Measurements from ENCODE around the gene RHOD. TPM values are rescaled to one million over a fixed set of nuclear protein-coding genes. Genes with fewer than 3 reads are reported as not detected.

The RHOD gene
- total RNA-seq, 2 donors from 2014 or later = 17.1 to 18.1 TPM

DNA sequence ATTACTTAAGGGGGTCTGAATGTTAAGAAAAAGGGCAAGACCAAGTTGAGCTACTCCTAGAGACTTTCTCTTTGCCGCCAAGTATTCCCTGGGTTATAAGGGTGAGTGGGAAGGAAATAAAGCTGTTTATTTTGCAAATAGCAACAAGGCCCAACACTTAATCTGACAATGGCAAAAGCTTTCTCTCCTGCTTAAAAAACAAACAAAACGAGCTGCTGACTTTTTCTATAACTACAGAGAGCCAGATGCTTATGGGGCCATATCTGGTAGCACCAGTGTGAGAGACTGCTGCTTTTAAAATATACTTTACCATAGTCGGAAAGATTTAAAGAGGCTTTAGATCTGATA lies 60.1 kb downstream of the RHOD start:
- H3K4me3 Mint-ChIP-seq = peak overlapping the region; percentile 99
- no peaks in the 10 kb centered on the region for H3K27me3 Mint-ChIP-seq (ENCODE audit: insufficient read depth)
- H3K27ac ChIP-seq (ENCODE audit: low read depth, low read length) = no peak overlapping the region

DNA sequence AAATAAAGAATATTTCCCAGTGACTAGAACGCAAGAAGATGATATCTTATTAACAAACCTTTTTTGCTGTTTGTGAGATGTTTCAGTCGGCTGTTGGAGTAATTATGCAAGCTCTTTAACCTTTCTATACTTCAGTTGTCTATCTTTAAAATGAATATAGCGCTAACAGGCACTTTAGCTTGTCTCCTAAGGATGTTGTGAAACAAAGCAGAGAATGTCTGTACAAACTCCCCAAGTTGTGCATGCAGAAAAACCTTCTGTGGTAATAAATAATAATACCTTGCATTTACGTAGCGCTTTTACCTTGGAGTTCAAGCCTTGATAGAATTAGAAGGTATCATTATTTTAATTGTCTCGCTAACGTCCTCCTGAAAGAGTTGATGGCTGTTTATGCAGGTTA lies 60.5 kb downstream of the RHOD start:
- Mint-ChIP-seq H3K4me3 (peak overlapping the region; percentile 99), H3K9me3 (no peaks in the 10 kb centered on the region), H3K36me3 (ENCODE audit: low read depth) (no peaks in the 10 kb centered on the region), H3K4me1 (peaks cover 25% of the 10 kb centered on the region), H3K27ac (peak overlapping the region; percentile 61), H3K27me3 (ENCODE audit: insufficient read depth) (no peaks in the 10 kb centered on the region)
- Histone ChIP-seq H3K36me3 (ENCODE audit: control insufficient read depth, insufficient read depth, low read length) (no peaks in the 10 kb centered on the region), H3K27me3 (ENCODE audit: control insufficient read depth, insufficient read depth, low read length, poor library complexity, severe bottlenecking) (no peaks in the 10 kb centered on the region), H3K4me3 (ENCODE audit: low read length) (peak overlapping the region; percentile 56), H3K4me1 (ENCODE audit: control insufficient read depth, insufficient read depth, low read length) (peaks cover 5% of the 10 kb centered on the region), H3K27ac (ENCODE audit: low read depth, low read length) (no peak overlapping the region), H3K9me3 (ENCODE audit: control insufficient read depth, low read length) (no peaks in the 10 kb centered on the region), H3K9ac (ENCODE audit: extremely low read depth, low read length, poor library complexity, severe bottlenecking) (no peak overlapping the region)
- DNase-seq = no peak
- TF ChIP-seq, protein P1, sequence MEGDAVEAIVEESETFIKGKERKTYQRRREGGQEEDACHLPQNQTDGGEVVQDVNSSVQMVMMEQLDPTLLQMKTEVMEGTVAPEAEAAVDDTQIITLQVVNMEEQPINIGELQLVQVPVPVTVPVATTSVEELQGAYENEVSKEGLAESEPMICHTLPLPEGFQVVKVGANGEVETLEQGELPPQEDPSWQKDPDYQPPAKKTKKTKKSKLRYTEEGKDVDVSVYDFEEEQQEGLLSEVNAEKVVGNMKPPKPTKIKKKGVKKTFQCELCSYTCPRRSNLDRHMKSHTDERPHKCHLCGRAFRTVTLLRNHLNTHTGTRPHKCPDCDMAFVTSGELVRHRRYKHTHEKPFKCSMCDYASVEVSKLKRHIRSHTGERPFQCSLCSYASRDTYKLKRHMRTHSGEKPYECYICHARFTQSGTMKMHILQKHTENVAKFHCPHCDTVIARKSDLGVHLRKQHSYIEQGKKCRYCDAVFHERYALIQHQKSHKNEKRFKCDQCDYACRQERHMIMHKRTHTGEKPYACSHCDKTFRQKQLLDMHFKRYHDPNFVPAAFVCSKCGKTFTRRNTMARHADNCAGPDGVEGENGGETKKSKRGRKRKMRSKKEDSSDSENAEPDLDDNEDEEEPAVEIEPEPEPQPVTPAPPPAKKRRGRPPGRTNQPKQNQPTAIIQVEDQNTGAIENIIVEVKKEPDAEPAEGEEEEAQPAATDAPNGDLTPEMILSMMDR (conservative IDR thresholded peaks at IDR 0.05) = no peak
- 84 to 88% methylated on average over 7 of the region's 7 CpGs for WGBS, 2 experiments (ENCODE audit: insufficient coverage in 1 of 2, insufficient read length in 1 of 2)

More for the DNA sequence above, 60.1 kb downstream of the RHOD start:
- Mint-ChIP-seq H3K4me1 (peaks cover 24% of the 10 kb centered on the region), H3K36me3 (ENCODE audit: low read depth) (no peaks in the 10 kb centered on the region), H3K27ac (peak overlapping the region; percentile 49), H3K9me3 (no peaks in the 10 kb centered on the region)
- Histone ChIP-seq H3K9ac (ENCODE audit: extremely low read depth, low read length, poor library complexity, severe bottlenecking) (no peak overlapping the region), H3K4me3 (ENCODE audit: low read length) (no peak overlapping the region), H3K9me3 (ENCODE audit: control insufficient read depth, low read length) (no peaks in the 10 kb centered on the region), H3K36me3 (ENCODE audit: control insufficient read depth, insufficient read depth, low read length) (no peaks in the 10 kb centered on the region), H3K4me1 (ENCODE audit: control insufficient read depth, insufficient read depth, low read length) (peaks cover 5% of the 10 kb centered on the region), H3K27me3 (ENCODE audit: control insufficient read depth, insufficient read depth, low read length, poor library complexity, severe bottlenecking) (no peaks in the 10 kb centered on the region)
- DNase-seq = no peak
- 62 to 71% methylated on average over 2 to 3 of the region's 3 CpGs for WGBS, 2 experiments (ENCODE audit: insufficient coverage in 1 of 2, insufficient read length in 1 of 2)
- TF ChIP-seq, protein P1 (conservative IDR thresholded peaks at IDR 0.05) = no peak

DNA sequence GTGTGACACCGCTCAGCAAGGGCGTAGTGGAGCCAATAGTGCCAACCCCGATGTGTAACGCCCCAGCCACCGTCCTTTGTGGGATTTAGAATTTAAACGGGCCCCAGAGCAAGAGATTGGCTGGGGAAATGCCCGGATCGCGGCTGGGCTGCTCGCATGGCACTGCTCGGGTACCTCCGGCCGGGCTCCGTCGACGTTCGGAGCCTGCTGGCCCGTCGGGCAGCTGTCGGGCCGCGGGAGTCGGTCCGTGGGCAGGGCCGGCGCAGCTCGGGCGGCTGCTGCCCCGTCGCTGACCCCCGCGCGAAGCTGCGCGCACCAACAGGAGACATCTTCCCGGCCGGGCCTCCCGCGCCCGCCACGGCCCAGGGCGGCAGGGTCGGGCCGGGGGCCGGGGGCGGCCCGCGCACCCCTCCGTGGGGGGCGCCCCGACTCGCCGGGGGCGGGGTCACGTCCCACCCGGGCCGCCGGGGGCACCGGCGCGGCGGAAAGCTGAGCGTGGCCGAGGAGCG lies 61.1 kb downstream of the RHOD start:
- TF ChIP-seq, protein P1 (conservative IDR thresholded peaks at IDR 0.05) = no peak
- Mint-ChIP-seq H3K4me1 (peaks cover 25% of the 10 kb centered on the region), H3K27ac (peak overlapping the region; percentile 61), H3K27me3 (ENCODE audit: insufficient read depth) (no peaks in the 10 kb centered on the region), H3K36me3 (ENCODE audit: low read depth) (no peaks in the 10 kb centered on the region), H3K4me3 (peak overlapping the region; percentile 99), H3K9me3 (no peaks in the 10 kb centered on the region)
- Histone ChIP-seq H3K9me3 (ENCODE audit: control insufficient read depth, low read length) (no peaks in the 10 kb centered on the region), H3K9ac (ENCODE audit: extremely low read depth, low read length, poor library complexity, severe bottlenecking) (no peak overlapping the region), H3K27ac (ENCODE audit: low read depth, low read length) (no peak overlapping the region), H3K4me3 (ENCODE audit: low read length) (peak overlapping the region; percentile 56), H3K4me1 (ENCODE audit: control insufficient read depth, insufficient read depth, low read length) (peaks cover 5% of the 10 kb centered on the region), H3K27me3 (ENCODE audit: control insufficient read depth, insufficient read depth, low read length, poor library complexity, severe bottlenecking) (no peaks in the 10 kb centered on the region), H3K36me3 (ENCODE audit: control insufficient read depth, insufficient read depth, low read length) (peaks cover 1% of the 10 kb centered on the region)
- DNase-seq = peak; percentile 73
- WGBS, 2 experiments (ENCODE audit: insufficient coverage in 1 of 2, insufficient read length in 1 of 2) = 23 to 24% methylated on average over 33 to 65 of the region's 65 CpGs
